ENCODE measurements around the gene TRIP13.

DNA sequence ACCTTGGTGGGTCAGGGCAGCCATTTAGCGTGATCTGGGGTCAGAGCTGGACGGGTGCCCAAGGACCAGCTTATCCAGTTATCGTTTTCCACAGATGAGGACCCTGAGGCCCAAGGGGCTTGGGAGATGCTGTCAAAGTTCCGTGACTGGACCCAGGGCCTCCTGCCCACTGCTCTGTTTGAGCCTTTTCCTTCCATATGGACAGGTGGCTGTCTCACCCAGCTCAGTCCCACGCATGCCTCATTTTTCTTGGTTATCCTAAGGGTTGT, 56.5 kb downstream of the TRIP13 start:
- TF ChIP-seq ZNF274 (IDR thresholded peaks at IDR 0.05; ENCODE audit: low read depth, low read length) (no peak), YY1 (IDR thresholded peaks at IDR 0.05; ENCODE audit: insufficient read depth, insufficient read length) (no peak)

Measured in NT2/D1 (cell line).